Ectodermal cell (in vitro differentiated cells): ENCODE data around the gene SLC6A16.

Experiments
- H3K27ac ChIP-seq: 2 replicates; pipeline ENCODE4 v1.7.0; 2013; ENCODE audit warnings: mild to moderate bottlenecking, low read depth, low read length; ENCODE audit not compliant: insufficient read depth, poor library complexity, severe bottlenecking
- H3K27me3 ChIP-seq: 2 replicates; pipeline ENCODE4 v1.7.0; 2013; ENCODE audit warnings: mild to moderate bottlenecking, low read length; ENCODE audit not compliant: insufficient read depth, control insufficient read depth, poor library complexity, severe bottlenecking
- H3K36me3 ChIP-seq: one replicate; pipeline ENCODE4 v1.7.0; 2013; ENCODE audit warnings: low read length; ENCODE audit not compliant: control insufficient read depth, insufficient read depth
- H3K4me1 ChIP-seq: one replicate; pipeline ENCODE4 v1.7.0; 2013; ENCODE audit warnings: low read length; ENCODE audit not compliant: control insufficient read depth, insufficient read depth
- H3K4me3 ChIP-seq: 2 replicates; pipeline ENCODE4 v1.7.0; 2013; ENCODE audit warnings: low read depth, low read length, control low read depth; ENCODE audit not compliant: insufficient read depth
- H3K9me3 ChIP-seq: 2 replicates; pipeline ENCODE4 v1.7.0; 2013; ENCODE audit warnings: mild to moderate bottlenecking, low read length, moderate library complexity; ENCODE audit not compliant: control insufficient read depth
- WGBS, 2 experiments: methylation state at CpG; one replicate each; pipeline ENCODE4 v1.1.7; 2013; ENCODE audit warnings: missing lambda C conversion rate in 2 of 2; 5-methylcytosine and 5-hydroxymethylcytosine counted together

SLC6A16 gene

GRCh38 chr19:49243129-49243528 is 81.9 kb downstream of the SLC6A16 start:
- WGBS, 2 experiments = 61 to 65% methylated on average over 5 to 6 of the region's 6 CpGs
- H3K27me3 ChIP-seq = no peaks in the 10 kb centered on the region
- no peaks in the 10 kb centered on the region for H3K4me1 ChIP-seq
- no peak overlapping the region for H3K4me3 ChIP-seq
- no peaks in the 10 kb centered on the region for H3K9me3 ChIP-seq
- H3K27ac ChIP-seq = no peak overlapping the region
- H3K36me3 ChIP-seq = no peaks in the 10 kb centered on the region

GRCh38 chr19:49241769-49242168 is 83.2 kb downstream of the SLC6A16 start:
- H3K4me3 ChIP-seq = no peak overlapping the region
- no peaks in the 10 kb centered on the region for H3K36me3 ChIP-seq
- H3K4me1 ChIP-seq = no peaks in the 10 kb centered on the region
- H3K27me3 ChIP-seq = no peaks in the 10 kb centered on the region
- no peak overlapping the region for H3K27ac ChIP-seq
- no peaks in the 10 kb centered on the region for H3K9me3 ChIP-seq
- 94 to 96% methylated on average over 7 of the region's 7 CpGs for WGBS, 2 experiments
